ENCODE data around the gene KIRREL3. TPM values are rescaled to one million over a fixed set of nuclear protein-coding genes. Genes with fewer than 3 reads are reported as not detected.
A peak's percentile ranks its signal among the peaks of the same experiment; 100 is the strongest.
"Not testable (repeated sequence)": the region's sequence is repeated elsewhere in the genome, so short reads cannot be mapped to it uniquely, and the experiment has no call there.

The KIRREL3 gene
- total and polyA plus RNA-seq, 2 donors (not counting 3 experiments of a cell fraction or from before 2014, with no cell fraction given), result not detected

GRCh38 chr11:126375726-126376125 is 624.8 kb downstream of the KIRREL3 start:
- TF ChIP-seq FOS (IDR thresholded peaks at IDR 0.05; ENCODE audit: borderline replicate concordance, insufficient read depth, low read length) (peak; percentile 26), EZH2 (IDR thresholded peaks at IDR 0.05; ENCODE audit: borderline replicate concordance, low read depth, low read length, severe bottlenecking) (no peak)
- Histone ChIP-seq H3K9ac (replicated peaks; ENCODE audit: extremely low read depth, insufficient read depth, low read length) (no peak overlapping the region), H2AFZ (ENCODE audit: low read depth, low read length) (no peak overlapping the region), H3K4me3 (replicated peaks in 1 of 3; ENCODE audit: insufficient read depth in 1 of 3, low read depth in 1 of 3, low read length in 3 of 3) (no peak overlapping the region), H3K4me2 (ENCODE audit: insufficient read depth, low read length) (no peak overlapping the region), H3K36me3 (ENCODE audit: control insufficient read depth in 2 of 2, extremely low read depth in 1 of 2, insufficient read depth in 2 of 2, low read length in 2 of 2) (no peaks in the 10 kb centered on the region), H3K9me1 (replicated peaks; ENCODE audit: control insufficient read depth, extremely low read depth, insufficient read depth, low read length) (no peaks in the 10 kb centered on the region), H3K27ac (ENCODE audit: insufficient read depth, low read depth, low read length) (no peak overlapping the region), H3K79me2 (ENCODE audit: control insufficient read depth, insufficient read depth, low read length) (no peaks in the 10 kb centered on the region), H4K20me1 (replicated peaks; ENCODE audit: control insufficient read depth, extremely low read depth, insufficient read depth, low read length) (no peaks in the 10 kb centered on the region), H3K27me3 (ENCODE audit: control insufficient read depth in 2 of 2, insufficient read depth in 2 of 2, low read length in 2 of 2) (no peaks in the 10 kb centered on the region), H3K4me1 (ENCODE audit: control insufficient read depth, extremely low read depth, insufficient read depth, low read length) (no peaks in the 10 kb centered on the region), H3K9me3 (replicated peaks; ENCODE audit: control insufficient read depth, insufficient read depth, low read length) (no peaks in the 10 kb centered on the region)
- no peak for FAIRE-seq
- DNase-seq (ENCODE audit: low read depth, low spot score), result peak; percentile 49
- no TSS peak for BruUV-seq (replicated peaks)
- CTCF ChIA-PET, result no interaction called here
- intact Hi-C loops (cut with micrococcal nuclease) (no loop called here), dilution Hi-C loops (cut with MboI; ENCODE audit: extremely low pct_ligation_motif_present, low sequenced_read_pairs) (no loop called here)
- POLR2A ChIA-PET, result no interaction called here

GRCh38 chr11:126374562-126375300 is 625.8 kb downstream of the KIRREL3 start:
- H3K4me1 ChIP-seq (ENCODE audit: control insufficient read depth, extremely low read depth, insufficient read depth, low read length); H3K27me3 ChIP-seq (ENCODE audit: control insufficient read depth in 2 of 2, insufficient read depth in 2 of 2, low read length in 2 of 2); intact Hi-C loops (cut with micrococcal nuclease); H3K9ac ChIP-seq (replicated peaks; ENCODE audit: extremely low read depth, insufficient read depth, low read length); H4K20me1 ChIP-seq (replicated peaks; ENCODE audit: control insufficient read depth, extremely low read depth, insufficient read depth, low read length); H3K79me2 ChIP-seq (ENCODE audit: control insufficient read depth, insufficient read depth, low read length); H3K9me1 ChIP-seq (replicated peaks; ENCODE audit: control insufficient read depth, extremely low read depth, insufficient read depth, low read length); H3K36me3 ChIP-seq (ENCODE audit: control insufficient read depth in 2 of 2, extremely low read depth in 1 of 2, insufficient read depth in 2 of 2, low read length in 2 of 2); BruUV-seq (replicated peaks); H3K27ac ChIP-seq (ENCODE audit: insufficient read depth, low read depth, low read length); FAIRE-seq; H3K4me2 ChIP-seq (ENCODE audit: insufficient read depth, low read length); H3K4me3 ChIP-seq (replicated peaks in 1 of 3; ENCODE audit: insufficient read depth in 1 of 3, low read depth in 1 of 3, low read length in 3 of 3); DNase-seq (ENCODE audit: low read depth, low spot score); H3K9me3 ChIP-seq (replicated peaks; ENCODE audit: control insufficient read depth, insufficient read depth, low read length); H2AFZ ChIP-seq (ENCODE audit: low read depth, low read length); dilution Hi-C loops (cut with MboI; ENCODE audit: extremely low pct_ligation_motif_present, low sequenced_read_pairs); POLR2A ChIA-PET: not testable (repeated sequence)
- CTCF ChIA-PET, result interaction anchor here (0.8 kb wide), 1 partner anchor 64 kb away, joined by 3 read pairs; no protein-coding TSS in a partner anchor

GRCh38 chr11:126373389-126374066 is 627.0 kb downstream of the KIRREL3 start:
- dilution Hi-C loops (cut with MboI; ENCODE audit: extremely low pct_ligation_motif_present, low sequenced_read_pairs); H3K9me1 ChIP-seq (replicated peaks; ENCODE audit: control insufficient read depth, extremely low read depth, insufficient read depth, low read length); H2AFZ ChIP-seq (ENCODE audit: low read depth, low read length); H3K9ac ChIP-seq (replicated peaks; ENCODE audit: extremely low read depth, insufficient read depth, low read length); H3K4me3 ChIP-seq (replicated peaks in 1 of 3; ENCODE audit: insufficient read depth in 1 of 3, low read depth in 1 of 3, low read length in 3 of 3); BruUV-seq (replicated peaks); H3K27ac ChIP-seq (ENCODE audit: insufficient read depth, low read depth, low read length); H3K27me3 ChIP-seq (ENCODE audit: control insufficient read depth in 2 of 2, insufficient read depth in 2 of 2, low read length in 2 of 2); H4K20me1 ChIP-seq (replicated peaks; ENCODE audit: control insufficient read depth, extremely low read depth, insufficient read depth, low read length); H3K4me2 ChIP-seq (ENCODE audit: insufficient read depth, low read length); H3K4me1 ChIP-seq (ENCODE audit: control insufficient read depth, extremely low read depth, insufficient read depth, low read length); H3K79me2 ChIP-seq (ENCODE audit: control insufficient read depth, insufficient read depth, low read length); H3K9me3 ChIP-seq (replicated peaks; ENCODE audit: control insufficient read depth, insufficient read depth, low read length); POLR2A ChIA-PET; H3K36me3 ChIP-seq (ENCODE audit: control insufficient read depth in 2 of 2, extremely low read depth in 1 of 2, insufficient read depth in 2 of 2, low read length in 2 of 2); DNase-seq (ENCODE audit: low read depth, low spot score); intact Hi-C loops (cut with micrococcal nuclease): not testable (repeated sequence)
- FAIRE-seq, result peak; percentile 59
- CTCF ChIA-PET, result interaction anchor here (0.6 kb wide), 1 partner anchor 15 kb away, joined by 3 read pairs; no protein-coding TSS in a partner anchor

Measured in endothelial cell of umbilical vein (primary cell).